ENCODE results near the gene RARS1. TPM values are rescaled to one million over a fixed set of nuclear protein-coding genes. Genes with fewer than 3 reads are reported as not detected.

RARS1 gene
- total and polyA plus RNA-seq, 12 donors, result 36.6 to 114 (median 64.4) TPM

DNA sequence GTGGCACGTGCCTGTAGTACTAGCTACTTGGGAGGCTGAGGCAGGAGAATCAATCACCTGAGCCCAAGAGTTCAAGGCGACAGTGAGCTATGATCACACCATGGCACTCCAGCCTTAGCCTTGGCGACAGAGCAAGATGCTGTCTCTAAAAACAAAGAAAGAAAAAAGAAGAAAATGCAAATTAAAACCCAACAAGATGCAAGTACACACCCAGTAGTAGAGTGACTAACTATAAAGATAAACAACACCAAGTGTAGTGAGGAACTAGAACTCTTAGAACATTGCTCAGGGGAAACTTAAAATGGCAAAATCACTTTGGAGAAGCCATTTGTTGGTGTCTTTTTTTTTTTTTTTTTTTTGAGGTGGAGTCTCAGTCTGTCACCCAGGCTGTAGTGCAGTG lies 34.7 kb upstream of the RARS1 start:
- no peaks in the 10 kb centered on the region for H3K36me3 ChIP-seq (replicated peaks in 1 of 2)
- H3K27me3 ChIP-seq, result no peaks in the 10 kb centered on the region
- no peak for DNase-seq
- no peaks in the 10 kb centered on the region for H3K4me1 ChIP-seq (replicated peaks in 1 of 2)
- H3K4me3 ChIP-seq, result no peak overlapping the region
- no peaks in the 10 kb centered on the region for H3K9me3 ChIP-seq (replicated peaks in 1 of 3)
- TF ChIP-seq, protein P1, sequence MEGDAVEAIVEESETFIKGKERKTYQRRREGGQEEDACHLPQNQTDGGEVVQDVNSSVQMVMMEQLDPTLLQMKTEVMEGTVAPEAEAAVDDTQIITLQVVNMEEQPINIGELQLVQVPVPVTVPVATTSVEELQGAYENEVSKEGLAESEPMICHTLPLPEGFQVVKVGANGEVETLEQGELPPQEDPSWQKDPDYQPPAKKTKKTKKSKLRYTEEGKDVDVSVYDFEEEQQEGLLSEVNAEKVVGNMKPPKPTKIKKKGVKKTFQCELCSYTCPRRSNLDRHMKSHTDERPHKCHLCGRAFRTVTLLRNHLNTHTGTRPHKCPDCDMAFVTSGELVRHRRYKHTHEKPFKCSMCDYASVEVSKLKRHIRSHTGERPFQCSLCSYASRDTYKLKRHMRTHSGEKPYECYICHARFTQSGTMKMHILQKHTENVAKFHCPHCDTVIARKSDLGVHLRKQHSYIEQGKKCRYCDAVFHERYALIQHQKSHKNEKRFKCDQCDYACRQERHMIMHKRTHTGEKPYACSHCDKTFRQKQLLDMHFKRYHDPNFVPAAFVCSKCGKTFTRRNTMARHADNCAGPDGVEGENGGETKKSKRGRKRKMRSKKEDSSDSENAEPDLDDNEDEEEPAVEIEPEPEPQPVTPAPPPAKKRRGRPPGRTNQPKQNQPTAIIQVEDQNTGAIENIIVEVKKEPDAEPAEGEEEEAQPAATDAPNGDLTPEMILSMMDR (IDR thresholded peaks at IDR 0.05), result no peak
- WGBS, 4 donors, result 64 to 86% (median 84%) methylated on average over 3 of the region's 3 CpGs
- intact Hi-C loops (cut with DNase I), result no loop called here
- no peak overlapping the region for H3K27ac ChIP-seq

DNA sequence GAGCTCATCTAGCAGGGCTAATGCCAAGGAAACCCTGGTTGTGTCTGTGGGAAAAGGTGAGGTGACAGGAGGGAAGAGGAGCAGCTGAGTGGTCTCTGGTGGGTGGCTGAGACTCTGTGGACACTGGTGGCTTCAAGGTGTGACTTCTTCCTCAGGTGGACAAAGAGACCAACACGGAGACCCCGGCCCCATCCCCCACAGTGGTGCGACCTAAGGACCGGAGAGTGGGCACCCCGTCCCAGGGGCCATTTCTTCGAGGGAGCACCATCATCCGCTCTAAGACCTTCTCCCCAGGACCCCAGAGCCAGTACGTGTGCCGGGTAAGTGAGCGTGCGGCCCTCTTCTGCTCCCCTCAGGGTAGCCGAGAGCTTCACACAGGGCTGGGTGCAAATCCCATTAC lies 31.1 kb upstream of the RARS1 start:
- intact Hi-C loops (cut with DNase I), result no loop called here
- H3K9me3 ChIP-seq (replicated peaks in 1 of 3), result no peaks in the 10 kb centered on the region
- H3K4me3 ChIP-seq, result no peak overlapping the region
- H3K4me1 ChIP-seq (replicated peaks in 1 of 2), result no peaks in the 10 kb centered on the region
- no peak overlapping the region for H3K27ac ChIP-seq
- no peaks in the 10 kb centered on the region for H3K36me3 ChIP-seq (replicated peaks in 1 of 2)
- H3K27me3 ChIP-seq, result no peaks in the 10 kb centered on the region
- TF ChIP-seq, protein P1 (IDR thresholded peaks at IDR 0.05), result no peak
- no peak for TF ChIP-seq POLR2A (IDR thresholded peaks at IDR 0.05)
- no peak for DNase-seq
- WGBS, 4 donors, result 81 to 96% (median 90%) methylated on average over 2 to 12 of the region's 12 CpGs

DNA sequence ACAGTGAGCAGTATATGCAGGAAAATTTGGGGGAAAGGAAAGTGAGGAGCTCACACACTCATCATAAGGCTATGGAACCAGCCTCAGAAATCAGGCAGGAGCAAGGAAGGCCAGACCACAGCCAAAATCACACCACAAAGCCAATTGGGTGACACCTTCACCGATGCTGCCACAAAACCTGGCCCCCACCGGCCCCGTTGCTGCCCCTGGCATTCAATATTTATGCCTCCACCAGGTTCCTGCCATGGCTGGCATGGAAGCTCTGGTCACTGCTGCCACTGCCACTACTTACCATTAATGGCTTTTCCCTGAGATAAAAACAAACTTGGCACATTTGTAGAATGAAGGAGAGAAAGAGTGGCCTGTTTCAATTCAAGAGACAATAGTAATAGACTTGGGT lies 28.7 kb upstream of the RARS1 start:
- intact Hi-C loops (cut with DNase I), result no loop called here
- no peaks in the 10 kb centered on the region for H3K9me3 ChIP-seq (replicated peaks in 1 of 3)
- no peak overlapping the region for H3K4me3 ChIP-seq
- no peak overlapping the region for H3K27ac ChIP-seq
- H3K27me3 ChIP-seq, result no peaks in the 10 kb centered on the region
- TF ChIP-seq, protein P1 (IDR thresholded peaks at IDR 0.05), result no peak
- TF ChIP-seq POLR2A (IDR thresholded peaks at IDR 0.05), result no peak
- no peaks in the 10 kb centered on the region for H3K36me3 ChIP-seq (replicated peaks in 1 of 2)
- no peaks in the 10 kb centered on the region for H3K4me1 ChIP-seq (replicated peaks in 1 of 2)
- 89 to 96% (median 94%) methylated on average over 3 of the region's 3 CpGs for WGBS, 4 donors
- no peak for DNase-seq

DNA sequence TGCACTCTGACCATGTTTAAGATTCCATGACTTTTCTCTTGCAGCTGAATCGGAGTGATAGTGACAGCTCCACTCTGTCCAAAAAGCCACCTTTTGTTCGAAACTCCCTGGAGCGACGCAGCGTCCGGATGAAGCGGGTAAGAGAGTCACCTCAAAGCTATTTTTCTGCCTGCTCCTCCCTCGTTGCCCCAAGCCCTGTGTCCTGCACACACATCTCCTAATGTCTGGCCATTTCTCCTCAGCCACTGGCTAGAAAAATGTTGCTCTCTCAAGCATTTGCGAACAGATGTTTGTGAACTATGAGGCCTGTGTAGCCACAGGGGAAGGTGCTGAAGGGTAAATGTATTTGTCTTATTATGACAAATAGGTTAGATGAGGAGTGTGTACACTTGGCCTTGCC lies 25.7 kb upstream of the RARS1 start:
- Histone ChIP-seq H3K4me1 (replicated peaks in 1 of 2) (no peaks in the 10 kb centered on the region), H3K36me3 (replicated peaks in 1 of 2) (no peaks in the 10 kb centered on the region), H3K9me3 (replicated peaks in 1 of 3) (no peaks in the 10 kb centered on the region), H3K27me3 (no peaks in the 10 kb centered on the region), H3K27ac (no peak overlapping the region), H3K4me3 (no peak overlapping the region)
- intact Hi-C loops (cut with DNase I), result no loop called here
- no peak for DNase-seq
- TF ChIP-seq, protein P1 (IDR thresholded peaks at IDR 0.05), result no peak
- no peak for TF ChIP-seq POLR2A (IDR thresholded peaks at IDR 0.05)
- 85 to 93% (median 89%) methylated on average over 9 of the region's 9 CpGs for WGBS, 4 donors
